HG03457 (cell line): ENCODE results near the gene SPOCD1.

Experiments used
- ATAC-seq: cut with Tn5 transposase; IDR thresholded peaks from one replicate; pipeline ENCODE4 v1.9.1; 2021; ENCODE audit warnings: moderate number of reproducible peaks; ENCODE audit not compliant: unreplicated experiment

SPOCD1 gene

GRCh38 chr1:31788138-31788824, 27.5 kb downstream of the SPOCD1 start:
- ATAC-seq: peak; percentile 50

DNA sequence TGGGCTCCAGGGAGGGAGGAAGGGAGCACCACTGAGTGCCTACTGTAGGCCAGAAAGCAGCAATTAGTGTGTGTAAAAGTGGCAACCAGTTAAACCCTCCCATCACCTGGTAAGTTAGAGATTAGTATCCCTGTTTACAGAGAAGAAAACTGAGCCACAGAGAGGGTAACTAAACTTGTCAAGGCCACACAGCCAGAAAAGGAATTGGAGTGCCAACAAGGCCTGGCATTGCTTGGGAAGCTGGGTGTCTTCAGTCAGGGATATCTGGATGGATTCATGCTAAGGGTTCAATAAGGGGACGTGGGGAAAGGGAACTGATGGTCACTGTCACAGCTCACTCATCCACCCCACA, 28.1 kb downstream of the SPOCD1 start:
- ATAC-seq: no peak

- ATAC-seq: no peak
These were observed 28.6 kb downstream of the SPOCD1 start for GRCh38 chr1:31787261-31787660.

- ATAC-seq: no peak
These were observed 29.3 kb downstream of the SPOCD1 start for GRCh38 chr1:31786366-31787060.

- ATAC-seq: no peak
These were observed 29.9 kb downstream of the SPOCD1 start for GRCh38 chr1:31785947-31786290.

DNA sequence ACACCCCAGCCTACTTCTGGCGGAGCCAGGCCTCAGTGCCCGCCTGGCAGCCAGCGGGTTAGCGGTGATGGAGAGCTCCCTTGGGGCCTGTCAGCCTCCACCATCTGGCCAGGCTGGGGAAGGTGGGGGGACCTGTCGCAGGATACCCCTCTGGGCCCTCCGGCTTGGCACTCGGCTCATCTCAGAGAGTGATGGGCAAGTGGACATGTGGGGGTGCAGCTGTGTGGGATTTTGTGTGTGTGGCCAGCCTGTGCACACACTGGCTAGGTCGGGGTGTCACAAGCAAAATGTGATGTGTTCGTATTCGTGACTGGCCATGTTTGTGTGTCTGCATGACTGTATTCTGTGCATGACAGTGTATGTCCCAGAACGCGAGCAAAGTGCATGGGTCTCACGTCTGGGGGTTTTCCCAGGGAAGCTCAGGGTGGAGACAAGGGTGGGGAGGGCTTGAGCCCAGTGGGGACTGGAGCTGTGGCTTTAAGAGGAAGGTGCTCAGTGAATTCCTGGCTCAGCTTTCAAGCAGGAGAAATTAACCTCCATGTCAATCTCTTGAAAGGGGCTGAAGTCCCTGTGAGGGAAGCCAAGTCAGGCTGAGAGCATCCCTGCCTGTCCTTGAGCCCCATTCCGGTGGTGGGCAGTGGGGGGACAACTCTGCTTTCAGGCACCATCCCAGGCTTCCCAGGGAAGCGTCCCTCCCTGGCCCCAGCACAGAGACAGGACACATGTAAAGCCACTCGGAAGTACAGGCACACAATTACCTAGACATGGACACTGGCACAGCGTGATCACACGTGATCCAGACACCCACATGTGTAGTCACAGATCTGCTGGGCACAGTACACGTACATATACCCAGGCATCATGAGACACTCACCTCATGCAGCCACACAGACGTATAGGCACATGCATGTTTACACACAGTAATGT, 30.5 kb downstream of the SPOCD1 start:
- no peak for ATAC-seq

DNA sequence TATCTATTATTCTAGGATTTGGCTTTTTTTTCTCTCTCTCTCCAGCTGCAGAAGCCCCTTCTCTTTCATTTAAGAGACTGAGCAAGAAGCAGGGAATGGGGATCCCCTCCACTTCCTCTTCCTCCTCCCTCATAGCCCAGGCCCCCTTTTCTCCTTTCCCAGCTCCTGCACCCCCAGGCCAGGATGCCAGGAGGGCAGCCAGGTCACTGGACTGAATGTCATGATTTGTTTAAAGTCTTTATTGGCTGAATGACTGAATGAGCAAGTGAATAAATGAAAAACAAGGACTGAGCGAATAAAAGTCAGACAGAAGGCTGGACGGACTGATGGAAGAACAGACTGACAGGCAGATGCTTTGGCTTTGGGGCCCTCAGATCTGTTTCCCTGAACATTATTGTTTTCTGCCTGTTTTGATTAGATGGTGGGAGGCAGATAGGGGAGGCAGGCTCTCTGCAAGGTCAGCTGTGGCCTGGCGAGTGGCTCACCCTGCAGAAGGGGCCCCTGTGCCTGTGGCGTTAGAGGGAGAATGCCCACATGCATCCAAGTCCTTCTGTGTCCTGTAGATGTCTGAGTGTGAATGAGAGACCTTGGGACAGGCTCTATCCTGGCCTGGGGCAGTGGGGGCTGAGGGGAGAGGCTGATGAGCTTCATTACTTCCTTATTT, 31.3 kb downstream of the SPOCD1 start:
- ATAC-seq: no peak

DNA sequence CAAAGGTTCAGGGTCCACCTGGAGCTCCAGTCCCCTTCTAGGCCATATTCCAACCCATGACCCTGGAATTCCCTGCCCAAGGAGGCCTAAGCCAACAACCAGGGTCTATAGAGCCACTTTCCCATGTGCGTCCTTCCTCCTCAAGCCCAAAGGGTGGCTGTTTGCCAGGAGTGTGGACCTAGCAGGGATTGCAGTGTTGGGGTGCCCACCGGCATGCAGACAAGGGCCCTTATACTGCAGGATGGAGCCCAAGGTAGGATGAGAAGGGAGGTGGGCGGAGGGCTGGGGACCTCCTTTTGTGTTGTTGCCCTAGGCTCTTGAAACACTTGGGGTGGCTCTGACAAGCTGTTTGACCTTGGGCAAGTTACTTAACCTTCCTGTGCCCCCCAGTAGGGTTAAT, 32.0 kb downstream of the SPOCD1 start:
- no peak for ATAC-seq

- ATAC-seq: no peak
These were observed 33.1 kb downstream of the SPOCD1 start for GRCh38 chr1:31782421-31783410.

GRCh38 chr1:31781756-31782371, 34.0 kb downstream of the SPOCD1 start:
- no peak for ATAC-seq

DNA sequence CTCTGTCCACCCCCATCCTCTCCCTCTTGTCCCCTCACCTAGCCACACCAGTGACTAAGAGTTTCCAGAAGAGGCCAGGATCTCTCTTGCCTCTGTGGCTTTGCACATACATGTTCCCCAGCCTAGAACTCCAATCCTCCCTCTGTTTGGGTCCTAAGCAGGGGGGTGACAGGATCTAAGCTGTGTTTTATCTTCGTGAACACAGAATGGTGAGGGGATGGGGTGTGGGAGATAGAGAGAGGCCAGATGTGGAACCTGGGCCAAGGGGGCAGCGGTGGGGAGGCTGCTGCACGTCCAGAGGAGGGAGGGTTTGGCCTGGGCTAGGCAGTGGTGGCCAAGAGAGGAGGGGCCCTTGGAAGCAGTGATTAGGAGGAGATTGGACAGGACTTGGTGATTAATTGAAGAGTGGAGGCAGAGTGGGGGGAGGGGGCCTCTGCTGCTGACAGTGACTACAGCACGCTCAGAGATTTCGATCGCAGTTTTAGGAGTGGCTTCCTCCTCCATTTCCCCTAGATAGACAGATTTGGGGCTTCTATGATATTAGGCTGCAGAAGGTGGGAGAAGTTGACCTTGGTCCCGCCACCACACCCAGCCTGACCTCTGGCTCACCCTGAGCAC, 34.6 kb downstream of the SPOCD1 start:
- ATAC-seq: no peak

- ATAC-seq: no peak
These were observed 35.2 kb downstream of the SPOCD1 start for GRCh38 chr1:31780632-31781031.

GRCh38 chr1:31779687-31780086, 36.1 kb downstream of the SPOCD1 start:
- ATAC-seq: no peak

- no peak for ATAC-seq
These were observed 36.9 kb downstream of the SPOCD1 start for GRCh38 chr1:31778763-31779488.

- ATAC-seq: no peak
These were observed 39.3 kb downstream of the SPOCD1 start for GRCh38 chr1:31776516-31776915.

- ATAC-seq: no peak
These were observed 39.8 kb downstream of the SPOCD1 start for GRCh38 chr1:31776032-31776431.

DNA sequence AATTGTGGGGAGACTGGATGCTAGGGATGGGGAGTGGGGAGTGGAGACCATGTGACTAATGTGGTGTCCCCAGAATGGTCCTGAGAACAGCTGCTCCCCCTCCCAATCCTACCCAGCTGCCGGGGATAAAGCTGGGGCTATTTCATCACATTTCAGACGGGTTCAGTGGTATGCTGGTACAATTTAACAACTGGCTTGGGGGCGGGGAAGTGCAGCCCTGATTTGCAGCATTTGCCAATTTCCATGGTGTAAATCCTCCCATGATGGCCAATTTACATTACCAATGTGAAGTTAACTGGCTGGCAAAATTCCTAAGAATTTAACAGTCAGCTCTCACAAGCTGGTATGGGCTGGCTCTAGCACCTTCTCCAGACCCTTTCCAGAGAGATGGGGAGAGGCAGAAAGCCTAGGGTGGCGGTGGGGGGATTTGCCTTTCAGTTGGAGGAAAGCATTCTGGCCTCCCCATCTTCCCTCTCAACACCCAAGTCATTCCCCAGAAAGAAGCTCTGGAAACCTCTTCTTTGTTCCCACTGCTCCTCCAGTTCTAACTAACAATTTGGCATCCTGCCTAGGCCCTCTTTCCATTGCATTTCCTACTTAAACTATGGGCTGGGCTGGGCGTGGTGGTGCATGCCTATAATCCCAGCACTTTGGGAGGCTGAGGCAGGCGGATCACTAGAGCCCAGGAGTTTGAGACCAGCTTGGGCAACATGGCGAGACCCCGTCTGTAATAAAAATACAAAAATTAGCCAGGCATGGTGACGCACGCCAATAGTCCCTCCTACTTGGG, 40.4 kb downstream of the SPOCD1 start:
- ATAC-seq: no peak

- ATAC-seq: no peak
These were observed 41.3 kb downstream of the SPOCD1 start for GRCh38 chr1:31774495-31774894.
